ELR (cell line): Measurements from ENCODE around the gene CDH20.
A peak's percentile ranks its signal among the peaks of the same experiment; 100 is the strongest.

Experiments used
- DNase-seq: peaks from one replicate; pipeline ENCODE4 v3.0.0-alpha.2; 2015; ENCODE audit warnings: low read depth

The CDH20 gene

GRCh38 chr18:61426492-61427053, 93.3 kb downstream of the CDH20 start:
- DNase-seq = no peak

- no peak for DNase-seq
These were observed 95.0 kb downstream of the CDH20 start for GRCh38 chr18:61428266-61428665.

- DNase-seq = no peak
These were observed 99.4 kb downstream of the CDH20 start for GRCh38 chr18:61432590-61432989.

GRCh38 chr18:61435064-61435652, 101.9 kb downstream of the CDH20 start:
- peak; percentile 30 for DNase-seq

GRCh38 chr18:61443081-61443725, 110.0 kb downstream of the CDH20 start:
- DNase-seq = no peak

GRCh38 chr18:61448316-61448715, 115.1 kb downstream of the CDH20 start:
- DNase-seq = no peak

- no peak for DNase-seq
These were observed 126.8 kb downstream of the CDH20 start for GRCh38 chr18:61459896-61460648.

- DNase-seq = no peak
These were observed 131.4 kb downstream of the CDH20 start for GRCh38 chr18:61464551-61465142.

GRCh38 chr18:61466736-61467135, 133.5 kb downstream of the CDH20 start:
- no peak for DNase-seq

GRCh38 chr18:61470031-61470674, 136.9 kb downstream of the CDH20 start:
- no peak for DNase-seq

GRCh38 chr18:61471541-61471940, 138.3 kb downstream of the CDH20 start:
- DNase-seq = no peak

- DNase-seq = no peak
These were observed 138.7 kb downstream of the CDH20 start for GRCh38 chr18:61471942-61472341.

GRCh38 chr18:61474341-61474740, 141.1 kb downstream of the CDH20 start:
- no peak for DNase-seq

GRCh38 chr18:61474918-61475317, 141.7 kb downstream of the CDH20 start:
- no peak for DNase-seq

- DNase-seq = peak; percentile 14
These were observed 142.7 kb downstream of the CDH20 start for GRCh38 chr18:61475931-61476330.

- no peak for DNase-seq
These were observed 156.1 kb downstream of the CDH20 start for GRCh38 chr18:61489334-61489733.

GRCh38 chr18:61496374-61496773, 163.1 kb downstream of the CDH20 start:
- DNase-seq = no peak

GRCh38 chr18:61497422-61497821, 164.2 kb downstream of the CDH20 start:
- no peak for DNase-seq

- DNase-seq = peak; percentile 67
These were observed 169.2 kb downstream of the CDH20 start for GRCh38 chr18:61502472-61502871.

GRCh38 chr18:61503688-61504087, 170.5 kb downstream of the CDH20 start:
- DNase-seq = peak; percentile 45

GRCh38 chr18:61528961-61529360, 195.7 kb downstream of the CDH20 start:
- DNase-seq = no peak

GRCh38 chr18:61530681-61531080, 197.5 kb downstream of the CDH20 start:
- DNase-seq = no peak
